H1 (cell line): ENCODE data around the gene SMURF2. TPM values are rescaled to one million over a fixed set of nuclear protein-coding genes. Genes with fewer than 3 reads are reported as not detected.

ENCODE experiments used
- BACH1 ChIP-seq: IDR thresholded peaks from 2 replicates; pipeline ENCODE4 v1.6.1; 2012; ENCODE audit warnings: low read length, improper control_type of control experiment
- BCL11A ChIP-seq, 2 experiments: IDR thresholded peaks; one replicate each; pipeline ENCODE4 v1.6.1; 2011; ENCODE audit warnings: low read depth in 2 of 2, low read length in 2 of 2, mild to moderate bottlenecking in 2 of 2
- CBX8 ChIP-seq: fragments of 300-800, 300-1000 bp; sonication (generic); IDR thresholded peaks from 2 replicates; pipeline ENCODE4 v1.7.1; 2016; ENCODE audit warnings: low read depth, low read length, borderline replicate concordance
- CEBPB ChIP-seq: IDR thresholded peaks from 2 replicates; pipeline ENCODE4 v1.6.1; 2012; ENCODE audit warnings: low read depth, low read length
- CHD1 ChIP-seq: IDR thresholded peaks from 2 replicates; pipeline ENCODE4 v1.6.1; 2012; ENCODE audit warnings: low read depth, low read length, improper control_type of control experiment
- KDM1A ChIP-seq: fragments of 200-600, 300-600 bp; sonication (generic); IDR thresholded peaks from 2 replicates; pipeline ENCODE4 v1.7.1; 2016; ENCODE audit warnings: mild to moderate bottlenecking, low read length, borderline replicate concordance
- RBBP5 ChIP-seq: IDR thresholded peaks from 2 replicates; pipeline ENCODE4 v1.7.1; 2012; ENCODE audit warnings: low read depth, mild to moderate bottlenecking, inconsistent platforms, low read length, moderate library complexity, borderline replicate concordance
- SIN3A ChIP-seq, 2 experiments: IDR thresholded peaks in 1 of 2; conservative IDR thresholded peaks in 1 of 2; 2 replicates each; pipeline ENCODE4 v1.6.1; 2011 to 2012; ENCODE audit warnings: low read length in 2 of 2, improper control_type of control experiment in 1 of 2, low read depth in 1 of 2, mild to moderate bottlenecking in 1 of 2
- SIX5 ChIP-seq: IDR thresholded peaks from 2 replicates; pipeline ENCODE4 v1.6.1; 2011; ENCODE audit warnings: mild to moderate bottlenecking, low read depth, low read length
- SP1 ChIP-seq: IDR thresholded peaks from 2 replicates; pipeline ENCODE4 v1.6.1; 2011; ENCODE audit warnings: low read depth, low read length
- SUZ12 ChIP-seq: fragments of 200-600 bp; sonication (generic); IDR thresholded peaks from 2 replicates; pipeline ENCODE4 v1.6.1; 2012; ENCODE audit warnings: mild to moderate bottlenecking, inconsistent platforms, low read length, moderate library complexity, mixed read lengths
- TAF1 ChIP-seq: IDR thresholded peaks from 2 replicates; pipeline ENCODE4 v1.6.1; 2011; ENCODE audit warnings: mild to moderate bottlenecking, low read depth, low read length
- TCF12 ChIP-seq: IDR thresholded peaks from 2 replicates; pipeline ENCODE4 v1.6.1; 2011; ENCODE audit warnings: low read depth, mild to moderate bottlenecking, low read length
- polyA plus RNA-seq, 7 experiments: library from polyadenylated mRNA; depleted of rRNA in 3 of 7; stranded (reverse) in 5 of 7; unstranded in 2 of 7; fragments of >200 nt in 5 of 7; fragments of 200-250 nt in 2 of 7; gene quantifications; 1 replicate in 5 of 7; 2 replicates in 1 of 7; 4 replicates in 1 of 7; pipeline versions ENCODE4 v1.2.1 to v1.2.3, GENCODE V29; 2011 to 2013; ENCODE audit warnings: missing spikeins in 2 of 7, mixed read lengths in 2 of 7
- total RNA-seq: library from RNA; stranded (reverse); fragmentation: NEBNext Ultra II Directional; extraction: Animal tissue kit (Norgen Biotek cat#: 25700); gene quantifications from 2 replicates; pipeline ENCODE4 v1.2.1, GENCODE V29; 2021
- TF ChIP-seq, protein P1 (sequence below): IDR thresholded peaks from 2 replicates; pipeline ENCODE4 v1.6.1; 2012; ENCODE audit warnings: inconsistent platforms
- TF ChIP-seq, protein P2 (sequence below): IDR thresholded peaks from 2 replicates; pipeline ENCODE4 v1.6.1; 2012; ENCODE audit warnings: low read length, inconsistent platforms
- TF ChIP-seq, protein P3 (sequence below): IDR thresholded peaks from 2 replicates; pipeline ENCODE4 v1.6.1; 2012; ENCODE audit warnings: inconsistent platforms

Gene SMURF2
- total and polyA plus RNA-seq, 2 of the 8 experiments (the other 6 are each of a cell fraction or from before 2014, with no cell fraction given): 7.2 to 29.2 TPM

DNA sequence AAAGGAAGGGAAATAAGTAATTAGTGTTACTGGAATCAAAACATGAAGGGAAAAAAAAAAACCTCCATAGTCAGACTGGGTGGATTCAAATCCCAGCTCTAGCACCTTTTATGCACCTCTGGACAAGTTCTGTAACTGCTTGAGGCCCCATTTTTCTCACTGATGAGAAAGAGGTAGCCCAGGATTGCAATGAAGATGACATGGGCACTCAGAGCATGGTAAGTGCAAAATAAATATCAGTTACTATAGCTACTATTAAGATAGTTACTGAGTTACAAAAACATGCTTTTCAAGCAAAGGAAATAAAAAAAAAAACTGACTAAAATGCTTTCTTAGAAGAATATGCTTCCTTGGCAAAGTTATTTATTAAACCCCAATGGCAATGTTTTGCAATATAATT, 96.5 kb downstream of the SMURF2 start (continued):
- TF ChIP-seq BCL11A (IDR thresholded peaks at IDR 0.05; ENCODE audit: low read depth in 2 of 2, low read length in 2 of 2): no peak
- no peak for TF ChIP-seq SIX5
- TF ChIP-seq, protein P1, sequence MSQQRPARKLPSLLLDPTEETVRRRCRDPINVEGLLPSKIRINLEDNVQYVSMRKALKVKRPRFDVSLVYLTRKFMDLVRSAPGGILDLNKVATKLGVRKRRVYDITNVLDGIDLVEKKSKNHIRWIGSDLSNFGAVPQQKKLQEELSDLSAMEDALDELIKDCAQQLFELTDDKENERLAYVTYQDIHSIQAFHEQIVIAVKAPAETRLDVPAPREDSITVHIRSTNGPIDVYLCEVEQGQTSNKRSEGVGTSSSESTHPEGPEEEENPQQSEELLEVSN: no peak
- TF ChIP-seq SIN3A (conservative IDR thresholded peaks at IDR 0.05 in 1 of 2, IDR thresholded peaks at IDR 0.05 in 1 of 2; ENCODE audit: low read depth in 1 of 2, low read length in 2 of 2): no peak
- TF ChIP-seq RBBP5: no peak
- no peak for TF ChIP-seq SUZ12
- no peak for TF ChIP-seq TCF12
- no peak for TF ChIP-seq CEBPB
- TF ChIP-seq CHD1: no peak
- no peak for TF ChIP-seq KDM1A
- no peak for TF ChIP-seq TAF1
- no peak for TF ChIP-seq SP1
- TF ChIP-seq, protein P2, sequence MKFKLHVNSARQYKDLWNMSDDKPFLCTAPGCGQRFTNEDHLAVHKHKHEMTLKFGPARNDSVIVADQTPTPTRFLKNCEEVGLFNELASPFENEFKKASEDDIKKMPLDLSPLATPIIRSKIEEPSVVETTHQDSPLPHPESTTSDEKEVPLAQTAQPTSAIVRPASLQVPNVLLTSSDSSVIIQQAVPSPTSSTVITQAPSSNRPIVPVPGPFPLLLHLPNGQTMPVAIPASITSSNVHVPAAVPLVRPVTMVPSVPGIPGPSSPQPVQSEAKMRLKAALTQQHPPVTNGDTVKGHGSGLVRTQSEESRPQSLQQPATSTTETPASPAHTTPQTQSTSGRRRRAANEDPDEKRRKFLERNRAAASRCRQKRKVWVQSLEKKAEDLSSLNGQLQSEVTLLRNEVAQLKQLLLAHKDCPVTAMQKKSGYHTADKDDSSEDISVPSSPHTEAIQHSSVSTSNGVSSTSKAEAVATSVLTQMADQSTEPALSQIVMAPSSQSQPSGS: no peak
- TF ChIP-seq CBX8: no peak
- no peak for TF ChIP-seq BACH1
- TF ChIP-seq, protein P3, sequence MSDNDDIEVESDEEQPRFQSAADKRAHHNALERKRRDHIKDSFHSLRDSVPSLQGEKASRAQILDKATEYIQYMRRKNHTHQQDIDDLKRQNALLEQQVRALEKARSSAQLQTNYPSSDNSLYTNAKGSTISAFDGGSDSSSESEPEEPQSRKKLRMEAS: no peak
